GM19438 (cell line): ENCODE data around the gene FAM163B.

Experiments used
- ATAC-seq: cut with Tn5 transposase; IDR thresholded peaks from one replicate; pipeline ENCODE4 v1.9.1; 2021; ENCODE audit warnings: low read depth; ENCODE audit not compliant: unreplicated experiment

Gene FAM163B

DNA sequence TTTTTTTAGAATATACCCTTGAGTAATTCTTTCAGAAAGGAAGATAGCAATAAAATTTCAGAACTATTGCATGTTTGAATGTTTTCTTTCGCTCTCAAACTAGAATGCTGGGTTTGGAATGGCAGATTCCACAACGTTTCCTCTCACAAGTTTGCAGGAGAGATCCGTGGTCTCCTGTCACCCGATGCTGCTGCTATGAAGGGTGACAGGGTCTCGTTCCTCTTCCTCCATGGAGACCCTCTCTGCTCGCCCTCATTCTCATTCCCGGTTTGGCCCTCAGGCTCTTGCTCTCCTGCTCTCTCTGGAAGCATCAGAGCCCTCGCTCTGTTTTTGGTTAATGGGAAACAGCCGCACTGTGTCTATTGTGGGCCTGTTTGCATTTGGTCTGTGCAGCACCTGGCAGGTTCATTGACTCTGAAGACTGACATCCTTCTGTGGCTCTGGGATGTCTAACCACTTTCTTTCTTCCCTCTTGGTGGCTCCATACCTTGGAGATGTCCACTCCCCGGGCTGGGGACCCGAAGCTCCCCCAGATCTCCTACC, 12.6 kb upstream of the FAM163B start:
- no peak for ATAC-seq

GRCh38 chr9:133619791-133620190, 10.6 kb upstream of the FAM163B start:
- ATAC-seq = no peak

DNA sequence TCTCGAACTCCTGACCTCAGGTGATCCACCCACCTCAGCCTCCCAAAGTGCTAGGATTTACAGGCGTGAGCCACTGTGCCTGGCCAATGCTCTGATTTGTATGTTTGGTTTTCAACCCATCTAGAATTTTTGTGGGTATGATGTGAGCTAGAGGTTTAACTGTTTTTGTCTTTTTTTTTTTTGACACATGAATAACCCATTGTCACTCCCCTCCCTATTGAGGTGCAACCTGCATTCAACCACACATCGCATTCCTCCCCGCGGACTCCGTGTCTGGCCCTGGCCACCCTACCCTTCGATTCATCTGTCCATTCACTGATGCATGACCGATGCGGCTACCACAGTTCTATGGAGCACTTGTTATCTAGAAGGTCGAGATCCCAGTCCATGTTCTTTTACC, 9.5 kb upstream of the FAM163B start:
- ATAC-seq = no peak

GRCh38 chr9:133616643-133617405, 7.6 kb upstream of the FAM163B start:
- no peak for ATAC-seq

DNA sequence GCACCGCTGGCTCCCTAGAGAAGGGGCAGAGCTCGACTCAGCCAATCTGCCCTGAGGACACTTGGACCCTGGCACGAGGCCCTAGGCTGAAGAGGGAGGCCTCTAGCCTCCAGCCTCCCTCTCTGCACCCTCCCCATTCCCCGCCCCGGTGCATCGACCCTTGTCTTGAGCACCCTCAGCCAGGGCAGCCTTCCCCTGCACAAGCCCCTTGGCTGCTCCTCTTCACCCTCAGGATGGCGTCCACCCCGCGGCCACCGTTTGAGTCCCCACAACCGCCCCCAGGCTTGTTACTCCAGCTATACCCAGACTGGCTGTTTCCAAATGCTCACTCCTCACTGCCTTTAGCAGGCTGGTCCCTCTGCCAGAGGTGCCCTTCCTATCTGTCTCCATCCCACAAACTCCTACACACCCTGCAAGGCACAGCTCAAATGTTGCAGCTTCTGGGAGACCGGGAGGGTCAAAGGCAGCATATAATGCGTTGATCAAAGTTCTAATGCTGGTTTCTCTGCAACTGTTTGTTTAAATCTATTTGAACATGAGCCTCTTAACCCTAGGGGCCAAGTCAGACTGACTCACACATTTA, 6.5 kb upstream of the FAM163B start:
- ATAC-seq = no peak

DNA sequence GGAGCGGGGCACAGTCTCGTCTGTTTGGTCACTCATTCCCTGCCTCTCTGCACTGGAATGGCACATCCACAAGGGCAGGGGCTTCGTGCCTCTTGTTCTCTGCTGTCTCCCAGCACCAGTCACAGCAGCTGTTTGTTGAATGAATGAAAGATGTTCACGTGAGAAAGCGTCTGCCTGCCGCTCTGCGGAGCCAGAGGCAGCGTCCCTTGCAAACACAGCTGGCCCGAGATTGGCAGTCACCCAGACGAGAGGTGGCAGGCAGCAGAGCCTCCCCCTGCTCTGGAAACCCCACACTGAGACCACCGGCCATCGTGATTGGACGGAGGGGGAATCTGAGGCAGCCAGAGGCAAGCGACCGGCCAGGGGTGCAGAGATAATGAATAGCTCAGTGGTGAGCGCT, 6.0 kb upstream of the FAM163B start:
- no peak for ATAC-seq

DNA sequence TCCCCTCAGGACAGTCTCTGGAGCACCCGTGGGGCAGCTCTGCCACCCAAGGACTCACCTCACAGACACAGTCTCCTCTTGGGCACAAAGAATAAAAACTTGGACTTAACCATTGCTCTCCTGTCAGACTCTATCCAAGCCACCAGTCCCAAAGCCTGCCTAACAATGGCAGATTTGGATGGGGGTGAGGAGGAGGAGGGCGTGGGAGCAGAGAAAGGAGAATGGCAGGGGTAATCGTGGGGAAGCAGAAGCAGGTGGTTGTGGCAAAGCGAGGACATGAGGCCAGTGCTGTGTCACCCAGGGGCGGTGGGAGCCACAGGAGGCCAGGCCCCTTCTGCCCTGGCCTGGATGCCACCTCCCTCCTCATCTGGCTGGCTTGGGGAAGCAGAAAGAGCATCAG, 5.5 kb upstream of the FAM163B start:
- ATAC-seq = no peak

GRCh38 chr9:133614056-133614455, 4.9 kb upstream of the FAM163B start:
- ATAC-seq = no peak

DNA sequence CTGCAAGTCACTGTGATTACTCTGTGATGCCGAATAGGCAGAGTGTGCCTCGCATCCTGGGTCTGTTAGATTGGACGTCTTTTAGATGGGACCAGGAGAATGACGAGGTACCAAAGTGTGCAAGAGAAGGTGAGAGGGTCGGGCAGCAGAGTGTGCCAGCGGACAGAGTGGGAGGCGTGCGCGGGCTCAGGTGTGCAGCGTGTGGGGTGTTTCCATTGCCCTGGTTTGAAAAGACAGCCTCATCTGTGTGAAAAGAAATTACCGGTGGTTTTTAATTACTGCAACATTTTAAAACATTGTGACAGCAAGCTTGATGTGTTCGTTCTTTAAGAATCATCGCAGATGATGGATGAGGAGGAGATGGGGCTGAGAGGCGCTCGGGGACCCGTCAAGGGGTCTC, 4.2 kb upstream of the FAM163B start:
- ATAC-seq = no peak

DNA sequence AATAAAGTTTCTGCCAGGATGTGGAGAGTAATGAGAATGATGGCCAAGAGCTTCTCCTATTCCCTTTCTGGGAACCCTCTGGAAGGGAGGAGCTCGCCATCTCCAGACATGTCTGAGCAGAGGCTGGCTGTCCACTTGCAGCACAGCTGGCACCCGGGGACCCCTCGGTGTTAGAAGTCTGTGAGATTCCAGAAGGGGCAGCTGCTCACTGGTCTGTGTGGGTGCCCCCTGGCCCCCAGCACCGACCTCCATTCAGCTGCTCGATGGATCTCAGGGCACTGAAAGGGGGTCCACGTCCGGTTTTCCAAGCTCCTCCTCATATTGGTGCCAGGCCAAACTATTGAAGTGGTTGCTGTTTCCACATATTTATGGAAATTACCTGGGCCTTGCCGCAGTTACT, 3.6 kb upstream of the FAM163B start:
- no peak for ATAC-seq

DNA sequence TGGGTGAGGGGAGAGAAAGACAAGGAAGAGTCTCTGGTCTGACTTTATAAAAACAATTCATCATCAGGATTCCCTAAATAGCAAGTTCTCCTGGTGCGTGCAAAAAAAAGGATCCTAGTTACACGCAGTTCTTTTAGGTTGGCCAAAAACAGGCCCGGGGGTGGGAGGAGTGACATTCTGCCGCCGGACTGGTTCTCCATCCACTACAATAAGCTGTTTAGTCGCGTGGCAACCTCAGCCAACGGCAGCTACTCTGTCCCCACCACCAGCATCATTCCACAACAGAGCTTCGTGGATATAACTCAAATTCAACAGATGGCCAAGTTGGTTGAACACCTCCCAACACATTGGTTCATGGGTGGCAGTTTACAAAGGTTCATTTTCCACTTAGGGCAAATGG, 2.9 kb upstream of the FAM163B start:
- no peak for ATAC-seq

DNA sequence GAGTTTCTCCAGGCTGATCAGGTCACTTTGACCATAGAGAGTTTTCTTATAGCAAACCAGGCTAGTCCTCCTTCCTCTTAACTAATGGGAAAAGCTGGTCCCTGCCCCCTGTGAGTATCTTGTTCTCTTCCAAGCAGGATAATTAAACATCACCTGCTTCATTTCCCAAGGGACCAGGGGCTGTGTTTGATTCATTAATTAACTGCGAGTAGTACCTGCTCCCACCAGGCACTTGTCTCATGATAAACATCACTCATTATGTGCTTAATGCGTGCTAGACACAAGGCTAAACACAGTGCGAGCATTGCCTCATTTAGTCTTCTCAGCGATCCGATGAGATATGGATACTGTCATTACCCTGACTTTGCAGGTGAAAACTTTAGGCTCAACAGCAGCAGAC, 1.7 kb upstream of the FAM163B start:
- no peak for ATAC-seq

DNA sequence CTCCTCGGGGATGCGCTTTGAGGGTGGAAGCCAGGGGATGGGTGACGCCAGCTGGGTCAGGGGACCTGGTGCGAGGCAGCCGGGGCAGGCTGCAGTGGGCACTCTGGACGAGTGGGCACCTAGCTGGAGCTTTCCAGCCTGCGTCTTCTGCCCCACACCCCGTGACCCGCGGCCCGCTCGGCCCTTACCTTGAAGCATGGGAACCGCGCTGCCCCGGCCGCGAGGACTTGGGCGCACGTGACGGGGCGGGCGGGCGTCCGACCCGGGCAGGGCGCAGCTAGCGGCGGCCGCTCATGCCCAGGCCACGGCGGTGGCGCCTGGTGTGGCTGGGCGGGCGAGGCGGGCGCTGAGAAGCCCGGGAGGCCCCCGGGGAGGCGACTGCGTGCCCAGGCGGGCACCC, 300 bp downstream of the FAM163B start:
- no peak for ATAC-seq

- ATAC-seq = no peak
These were observed 807 bp downstream of the FAM163B start for GRCh38 chr9:133608382-133608781.

GRCh38 chr9:133607976-133608375, 1.2 kb downstream of the FAM163B start:
- ATAC-seq = no peak

- no peak for ATAC-seq
These were observed 1.8 kb downstream of the FAM163B start for GRCh38 chr9:133607381-133607780.

DNA sequence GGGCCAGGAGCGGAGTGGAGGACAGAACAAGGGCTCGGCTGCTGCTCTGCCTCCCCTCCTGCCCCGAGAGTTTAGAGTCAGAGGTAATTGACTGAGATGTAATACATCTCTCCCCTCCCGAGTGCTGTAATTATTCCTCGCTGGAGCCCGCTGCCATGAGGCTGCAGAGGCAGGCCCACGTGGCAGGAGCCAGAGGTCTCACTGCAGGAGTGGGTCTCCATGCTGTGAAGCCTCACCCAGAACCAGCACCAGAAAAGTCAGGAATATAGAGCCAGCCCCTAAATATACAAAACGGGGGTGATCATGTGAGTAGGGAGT, 2.5 kb downstream of the FAM163B start:
- ATAC-seq = no peak

DNA sequence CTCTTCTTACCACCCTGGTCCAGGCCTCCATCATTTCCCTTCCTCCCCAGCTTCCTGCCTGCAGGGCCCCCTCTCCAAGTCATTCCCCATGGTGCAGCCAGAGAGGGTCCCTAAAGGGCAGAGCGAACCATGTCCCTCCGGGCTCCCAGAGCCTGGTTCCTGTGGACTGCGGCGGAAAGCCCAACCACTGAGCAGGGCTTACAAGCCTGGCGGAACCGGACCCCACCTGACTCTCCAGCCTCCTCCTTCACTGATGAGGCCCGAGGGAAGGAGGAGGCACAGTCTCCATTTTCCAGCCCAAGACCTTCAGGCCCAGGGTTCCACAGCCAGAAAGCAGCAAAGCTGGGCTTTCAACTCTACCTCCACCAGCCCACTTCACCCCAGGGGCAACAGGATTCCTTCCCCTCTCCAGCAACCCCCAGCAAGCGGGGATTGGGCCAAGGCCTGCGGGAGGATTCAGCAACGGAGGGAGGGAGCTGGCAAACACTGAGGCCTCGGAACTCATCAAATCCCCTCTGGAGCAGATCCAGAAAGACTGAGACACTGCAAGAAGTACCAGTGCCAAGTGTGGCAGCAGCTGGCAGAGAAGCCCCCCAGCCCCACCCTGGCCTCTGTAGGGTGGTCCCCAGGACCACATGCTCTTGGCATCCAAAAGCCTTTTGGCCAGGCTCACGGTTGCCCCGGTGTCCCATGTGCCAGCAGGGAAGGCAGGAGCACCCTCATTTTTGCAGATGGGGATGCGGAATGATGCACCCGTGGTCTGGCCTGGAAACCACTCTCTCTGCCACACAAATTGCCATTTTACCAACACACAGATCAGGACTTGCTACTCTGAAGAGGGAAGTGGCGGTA, 3.1 kb downstream of the FAM163B start:
- ATAC-seq = no peak

DNA sequence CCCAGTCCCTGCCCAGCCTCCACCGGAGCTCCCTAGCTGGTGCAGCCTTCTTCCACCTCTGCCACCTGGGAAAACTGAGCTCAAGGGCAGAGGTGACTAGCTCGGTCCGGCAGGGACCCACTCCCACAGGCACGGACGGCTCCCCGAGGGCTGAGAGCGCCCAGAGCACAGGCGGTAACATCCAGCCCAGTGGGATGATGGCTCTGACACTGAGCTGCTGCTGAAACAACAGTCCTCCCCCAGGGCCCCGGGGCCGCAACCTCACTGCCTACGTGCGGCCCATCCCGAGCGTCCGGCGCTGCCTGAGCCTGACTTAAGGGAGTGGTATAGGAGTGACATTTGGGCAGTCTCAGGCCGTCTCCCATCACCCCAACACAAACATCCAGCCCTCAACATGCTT, 3.7 kb downstream of the FAM163B start:
- ATAC-seq = no peak

DNA sequence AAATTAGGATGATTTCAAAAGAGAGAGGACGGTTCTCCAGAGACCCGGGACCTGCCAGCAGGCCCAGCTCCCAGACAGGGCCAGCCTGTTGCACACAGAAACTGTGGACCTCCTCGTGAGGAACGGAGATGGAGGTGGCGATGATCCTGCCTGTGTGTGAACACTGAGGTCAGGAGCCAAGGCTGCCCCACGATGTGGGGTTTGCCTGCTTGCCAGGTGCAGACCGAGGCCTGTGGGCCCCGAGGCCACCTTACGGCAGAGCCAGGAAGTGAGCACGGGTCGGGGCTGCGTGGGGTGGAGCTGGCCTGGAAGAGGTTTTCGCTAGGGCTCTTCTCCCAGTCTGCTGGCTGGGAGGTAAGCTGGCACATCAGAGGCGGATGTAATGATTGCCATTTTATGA, 4.3 kb downstream of the FAM163B start:
- no peak for ATAC-seq

DNA sequence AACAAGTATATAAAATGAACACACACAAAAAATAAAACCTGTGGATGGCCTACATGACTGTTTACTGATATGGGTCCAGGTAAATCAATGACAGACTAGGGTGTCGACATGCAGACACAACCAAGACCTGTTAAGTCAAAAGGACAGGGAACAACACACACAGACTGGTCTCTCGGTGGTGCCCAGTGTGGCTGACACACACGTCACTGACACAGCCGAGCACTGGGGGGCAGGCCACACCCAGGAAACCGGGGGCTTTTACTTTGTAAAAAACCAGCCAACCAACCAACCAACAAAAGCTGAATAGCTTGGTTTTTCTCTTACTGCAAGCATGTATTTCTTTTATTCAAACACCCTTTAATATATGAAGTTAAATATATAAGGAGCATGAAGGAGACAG, 5.0 kb downstream of the FAM163B start:
- ATAC-seq = no peak
